ENCODE results near the gene IGSF23.

Gene IGSF23

DNA sequence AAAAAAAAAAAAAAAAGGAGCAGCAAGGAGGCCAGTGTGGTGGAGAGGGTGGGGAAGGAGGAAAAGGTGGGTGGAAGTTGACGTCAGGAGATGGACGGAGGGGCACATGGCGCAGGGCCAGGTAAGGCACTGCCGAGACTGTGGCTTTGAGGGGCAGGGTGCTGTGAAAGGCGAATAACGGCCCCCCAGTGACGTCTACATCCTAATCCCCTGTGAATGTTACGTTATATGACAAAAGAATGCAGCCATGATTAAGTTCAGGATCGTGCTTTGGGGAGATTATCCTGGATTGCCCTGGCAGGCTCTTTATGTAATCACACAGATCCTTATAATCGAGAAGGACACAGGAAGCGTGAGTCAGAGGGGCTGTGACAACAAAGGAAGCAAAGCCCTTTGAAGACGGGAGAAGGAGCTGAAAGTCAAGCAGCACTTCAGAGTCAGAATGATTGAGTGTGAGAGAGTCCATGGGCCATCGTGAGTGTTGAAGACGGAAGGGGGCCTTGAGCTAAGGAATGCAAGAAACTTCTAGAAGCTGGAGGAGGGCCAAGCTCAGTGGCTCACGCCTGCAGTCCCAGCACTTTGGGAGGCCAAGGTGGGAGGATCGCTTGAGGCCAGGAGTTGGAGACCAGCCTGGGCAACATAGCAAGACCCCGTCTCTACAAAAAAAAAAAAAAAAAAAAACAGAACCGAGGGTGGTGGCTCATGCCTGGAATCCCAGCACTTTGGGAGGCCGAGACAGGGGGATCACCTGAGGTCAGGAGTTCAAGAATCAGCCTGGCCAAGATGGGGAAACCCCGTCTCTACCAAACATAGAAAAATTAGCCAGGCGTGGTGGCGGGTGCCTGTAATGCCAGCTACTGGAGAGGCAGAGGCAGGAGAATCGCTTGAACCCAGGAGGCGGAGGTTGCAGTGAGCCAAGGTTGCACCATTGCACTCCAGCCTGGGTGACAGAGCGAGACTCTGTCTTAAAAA, 71.8 kb downstream of the IGSF23 start:
- H3K27me3 ChIP-seq: no peaks in the 10 kb centered on the region
- H3K27ac ChIP-seq: peak overlapping the region; percentile 77

DNA sequence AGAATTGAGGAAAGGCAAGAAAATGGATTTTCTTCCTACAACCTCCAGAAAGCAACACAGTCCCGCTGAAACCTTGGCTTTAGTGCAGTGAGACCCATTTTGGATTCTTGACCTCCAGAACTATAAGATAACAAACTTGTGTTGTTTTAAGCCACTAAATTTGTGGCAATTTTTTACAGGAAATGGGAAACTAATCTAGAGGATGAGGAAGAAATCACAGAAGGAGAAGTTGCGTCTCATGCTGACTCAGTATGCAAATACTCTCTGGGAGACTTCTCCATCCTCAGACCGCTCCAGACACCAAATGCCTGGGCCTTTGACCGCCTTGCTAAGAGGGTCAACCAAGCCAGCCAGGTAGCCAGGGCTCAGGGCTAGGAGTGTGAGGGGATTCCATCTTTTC, 72.5 kb downstream of the IGSF23 start:
- Histone ChIP-seq H3K27me3 (no peaks in the 10 kb centered on the region), H3K36me3 (no peaks in the 10 kb centered on the region), H3K4me3 (ENCODE audit: low read depth in 1 of 2, low read length in 1 of 2) (peak overlapping the region; percentile 38 to 47), H3K9me3 (no peaks in the 10 kb centered on the region), H3K27ac (peak overlapping the region; percentile 77), H3K4me1 (ENCODE audit: control insufficient read depth in 1 of 2, insufficient read depth in 1 of 2, low read depth in 1 of 2, low read length in 1 of 2) (peaks cover 37 to 51% of the 10 kb centered on the region in 2 experiments)
- TF ChIP-seq, protein P1, sequence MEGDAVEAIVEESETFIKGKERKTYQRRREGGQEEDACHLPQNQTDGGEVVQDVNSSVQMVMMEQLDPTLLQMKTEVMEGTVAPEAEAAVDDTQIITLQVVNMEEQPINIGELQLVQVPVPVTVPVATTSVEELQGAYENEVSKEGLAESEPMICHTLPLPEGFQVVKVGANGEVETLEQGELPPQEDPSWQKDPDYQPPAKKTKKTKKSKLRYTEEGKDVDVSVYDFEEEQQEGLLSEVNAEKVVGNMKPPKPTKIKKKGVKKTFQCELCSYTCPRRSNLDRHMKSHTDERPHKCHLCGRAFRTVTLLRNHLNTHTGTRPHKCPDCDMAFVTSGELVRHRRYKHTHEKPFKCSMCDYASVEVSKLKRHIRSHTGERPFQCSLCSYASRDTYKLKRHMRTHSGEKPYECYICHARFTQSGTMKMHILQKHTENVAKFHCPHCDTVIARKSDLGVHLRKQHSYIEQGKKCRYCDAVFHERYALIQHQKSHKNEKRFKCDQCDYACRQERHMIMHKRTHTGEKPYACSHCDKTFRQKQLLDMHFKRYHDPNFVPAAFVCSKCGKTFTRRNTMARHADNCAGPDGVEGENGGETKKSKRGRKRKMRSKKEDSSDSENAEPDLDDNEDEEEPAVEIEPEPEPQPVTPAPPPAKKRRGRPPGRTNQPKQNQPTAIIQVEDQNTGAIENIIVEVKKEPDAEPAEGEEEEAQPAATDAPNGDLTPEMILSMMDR (IDR thresholded peaks at IDR 0.05): no peak

More for the DNA sequence above, 71.8 kb downstream of the IGSF23 start:
- H3K9me3 ChIP-seq: no peaks in the 10 kb centered on the region
- H3K36me3 ChIP-seq: no peaks in the 10 kb centered on the region
- peak overlapping the region; percentile 38 to 47 for H3K4me3 ChIP-seq (ENCODE audit: low read depth in 1 of 2, low read length in 1 of 2)
- H3K4me1 ChIP-seq (ENCODE audit: control insufficient read depth in 1 of 2, insufficient read depth in 1 of 2, low read depth in 1 of 2, low read length in 1 of 2): peaks cover 37 to 51% of the 10 kb centered on the region in 2 experiments
- TF ChIP-seq, protein P1 (IDR thresholded peaks at IDR 0.05): no peak

Data from neutrophil (primary cell).